Esophagus squamous epithelium (tissue), 4 donors: ENCODE measurements around the gene SAMD1.

ENCODE experiments used
- CTCF ChIP-seq, 6 experiments: fragments of 450-650 bp in 4 of 6; fragments of 200-600 bp in 2 of 6; sonication (generic) in 2 of 6; IDR thresholded peaks; one replicate each; pipeline ENCODE4 v1.5.1; 2016 to 2019; ENCODE audit warnings: antibody characterized with exemption in 6 of 6, mild to moderate bottlenecking in 4 of 6, moderate library complexity in 4 of 6
- POLR2A ChIP-seq, 4 donors: fragments of 450-650 bp; IDR thresholded peaks; one replicate each; pipeline ENCODE4 v1.6.1; 2017; ENCODE audit warnings: antibody characterized with exemption in 4 of 4, mild to moderate bottlenecking in 4 of 4, moderate library complexity in 3 of 4

- TF ChIP-seq CTCF (IDR thresholded peaks at IDR 0.05), result no peak
- no peak for TF ChIP-seq POLR2A (IDR thresholded peaks at IDR 0.05)
Observed at GRCh38 chr19:14062558-14062855, 28.0 kb downstream of the SAMD1 start.
